Colonic mucosa (tissue), 4 donors: ENCODE results near the gene GALNT14. TPM values are rescaled to one million over a fixed set of nuclear protein-coding genes. Genes with fewer than 3 reads are reported as not detected.

Source experiments
- DNase-seq: peaks from one replicate; pipeline ENCODE4 v3.0.0-alpha.2; 2020
- H3K27ac ChIP-seq: fragments of 200-600 bp; one replicate; pipeline ENCODE4 v1.8.0; 2021
- H3K27me3 ChIP-seq: fragments of 200-600 bp; one replicate; pipeline ENCODE4 v1.8.0; 2021
- H3K36me3 ChIP-seq: fragments of 200-600 bp; one replicate; pipeline ENCODE4 v1.8.0; 2021
- H3K4me1 ChIP-seq: fragments of 200-600 bp; one replicate; pipeline ENCODE4 v1.8.0; 2021; ENCODE audit warnings: mild to moderate bottlenecking
- H3K4me3 ChIP-seq: fragments of 200-600 bp; one replicate; pipeline ENCODE4 v1.8.0; 2021
- H3K9ac ChIP-seq, 2 donors: one replicate each; pipeline ENCODE4 v1.7.0; 2013; ENCODE audit warnings: control low read depth in 2 of 2, low read depth in 2 of 2, low read length in 2 of 2
- H3K9me3 ChIP-seq: fragments of 200-600 bp; one replicate; pipeline ENCODE4 v1.8.0; 2021
- intact Hi-C: fragments of 100-400 bp; cut with DNase I; formaldehyde crosslinking; loops from one replicate; pipeline ENCODE4 v1.14.1; 2022
- total RNA-seq, 2 donors: library from RNA; stranded (reverse); fragmentation: NEBNext Ultra II Directional in 1 of 2; extraction: Animal tissue kit (Norgen Biotek cat#: 25700) in 1 of 2; gene quantifications; one replicate each; pipeline ENCODE4 v1.2.1, GENCODE V29; 2021
- TF ChIP-seq, protein P1 (sequence below): fragments of 200-600 bp; IDR thresholded peaks from one replicate; pipeline ENCODE4 v1.8.0; 2022; ENCODE audit warnings: antibody characterized with exemption, mild to moderate bottlenecking
- donor health status: healthy.
- donor health status: DM: no; HTN: no; CAD: no.
- donor health status: DM: no; HTN: no; CAD: no.

GALNT14 gene
- total RNA-seq, 2 donors from 2014 or later = 0.15 to 0.45 TPM

GRCh38 chr2:31141443-31142085 lies 3.3 kb upstream of the GALNT14 start:
- no peak overlapping the region for H3K9ac ChIP-seq
- H3K27me3 ChIP-seq = peaks cover 24% of the 10 kb centered on the region
- H3K27ac ChIP-seq = no peak overlapping the region
- H3K4me1 ChIP-seq = no peaks in the 10 kb centered on the region
- no peak overlapping the region for H3K4me3 ChIP-seq
- TF ChIP-seq, protein P1, sequence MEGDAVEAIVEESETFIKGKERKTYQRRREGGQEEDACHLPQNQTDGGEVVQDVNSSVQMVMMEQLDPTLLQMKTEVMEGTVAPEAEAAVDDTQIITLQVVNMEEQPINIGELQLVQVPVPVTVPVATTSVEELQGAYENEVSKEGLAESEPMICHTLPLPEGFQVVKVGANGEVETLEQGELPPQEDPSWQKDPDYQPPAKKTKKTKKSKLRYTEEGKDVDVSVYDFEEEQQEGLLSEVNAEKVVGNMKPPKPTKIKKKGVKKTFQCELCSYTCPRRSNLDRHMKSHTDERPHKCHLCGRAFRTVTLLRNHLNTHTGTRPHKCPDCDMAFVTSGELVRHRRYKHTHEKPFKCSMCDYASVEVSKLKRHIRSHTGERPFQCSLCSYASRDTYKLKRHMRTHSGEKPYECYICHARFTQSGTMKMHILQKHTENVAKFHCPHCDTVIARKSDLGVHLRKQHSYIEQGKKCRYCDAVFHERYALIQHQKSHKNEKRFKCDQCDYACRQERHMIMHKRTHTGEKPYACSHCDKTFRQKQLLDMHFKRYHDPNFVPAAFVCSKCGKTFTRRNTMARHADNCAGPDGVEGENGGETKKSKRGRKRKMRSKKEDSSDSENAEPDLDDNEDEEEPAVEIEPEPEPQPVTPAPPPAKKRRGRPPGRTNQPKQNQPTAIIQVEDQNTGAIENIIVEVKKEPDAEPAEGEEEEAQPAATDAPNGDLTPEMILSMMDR = no peak
- intact Hi-C loops = no loop called here
- no peak for DNase-seq
- H3K9me3 ChIP-seq = no peaks in the 10 kb centered on the region
- no peaks in the 10 kb centered on the region for H3K36me3 ChIP-seq

- peaks cover 31% of the 10 kb centered on the region for H3K27me3 ChIP-seq
- no peak for DNase-seq
- intact Hi-C loops = no loop called here
- H3K9me3 ChIP-seq = no peaks in the 10 kb centered on the region
- H3K9ac ChIP-seq = no peak overlapping the region
- no peak overlapping the region for H3K4me3 ChIP-seq
- no peak overlapping the region for H3K27ac ChIP-seq
- TF ChIP-seq, protein P1 = no peak
- H3K36me3 ChIP-seq = no peaks in the 10 kb centered on the region
- no peaks in the 10 kb centered on the region for H3K4me1 ChIP-seq
Measured at GRCh38 chr2:31140151-31140550, 1.9 kb upstream of the GALNT14 start.

DNA sequence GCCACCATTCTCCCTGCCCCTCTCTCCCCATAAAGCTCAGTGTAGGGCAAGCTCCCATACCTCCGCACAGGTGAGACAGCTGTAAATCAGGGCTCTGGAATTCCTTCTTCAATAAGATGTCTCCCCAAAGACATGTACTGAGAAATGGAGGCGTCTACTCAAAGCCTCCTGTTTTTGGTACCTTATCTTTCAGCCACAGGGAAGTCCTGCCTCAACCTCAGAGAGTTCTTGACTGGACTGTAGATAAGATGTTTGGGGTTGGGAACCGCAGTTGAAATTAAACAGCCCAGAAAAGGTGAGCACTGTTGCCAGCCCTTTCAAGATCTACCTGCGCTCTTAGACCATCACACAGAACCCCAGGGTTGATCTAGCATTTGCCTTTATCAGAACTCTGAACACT lies 1.4 kb upstream of the GALNT14 start:
- Histone ChIP-seq H3K27me3 (peaks cover 31% of the 10 kb centered on the region), H3K27ac (no peak overlapping the region), H3K4me1 (no peaks in the 10 kb centered on the region), H3K9me3 (no peaks in the 10 kb centered on the region), H3K36me3 (no peaks in the 10 kb centered on the region), H3K9ac (no peak overlapping the region), H3K4me3 (no peak overlapping the region)
- no peak for DNase-seq
- intact Hi-C loops = no loop called here
- TF ChIP-seq, protein P1 = no peak

GRCh38 chr2:31137211-31138036 lies 816 bp downstream of the GALNT14 start:
- DNase-seq = no peak
- no peaks in the 10 kb centered on the region for H3K9me3 ChIP-seq
- peak overlapping the region; percentile 47 for H3K4me3 ChIP-seq
- no peaks in the 10 kb centered on the region for H3K36me3 ChIP-seq
- H3K9ac ChIP-seq = no peak overlapping the region
- no peak overlapping the region for H3K27ac ChIP-seq
- TF ChIP-seq, protein P1 = no peak
- H3K27me3 ChIP-seq = peaks cover 31% of the 10 kb centered on the region
- intact Hi-C loops = no loop called here
- no peaks in the 10 kb centered on the region for H3K4me1 ChIP-seq

DNA sequence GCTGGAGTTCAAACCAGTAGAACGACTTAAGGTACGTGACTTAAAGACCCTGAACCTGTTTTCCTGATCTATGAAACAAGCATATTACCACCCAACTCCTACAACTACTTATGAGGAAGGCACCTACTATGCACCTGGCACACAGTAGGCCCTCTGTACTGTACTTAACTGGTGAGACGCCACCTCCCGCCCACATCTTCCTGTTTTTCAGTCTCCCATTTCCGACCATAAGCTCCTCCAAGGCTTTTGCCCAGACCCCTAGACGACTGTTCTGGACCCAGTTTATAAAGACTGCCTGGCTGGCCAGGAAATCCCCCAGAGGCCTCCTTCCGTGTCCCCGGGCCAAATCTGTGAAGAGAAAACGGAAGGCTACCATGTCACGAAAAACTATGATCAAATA lies 1.5 kb downstream of the GALNT14 start:
- no peaks in the 10 kb centered on the region for H3K9me3 ChIP-seq
- no peak overlapping the region for H3K27ac ChIP-seq
- intact Hi-C loops = no loop called here
- DNase-seq = no peak
- peaks cover 31% of the 10 kb centered on the region for H3K27me3 ChIP-seq
- H3K9ac ChIP-seq = no peak overlapping the region
- no peak overlapping the region for H3K4me3 ChIP-seq
- H3K36me3 ChIP-seq = no peaks in the 10 kb centered on the region
- no peaks in the 10 kb centered on the region for H3K4me1 ChIP-seq
- TF ChIP-seq, protein P1 = no peak
